Keratinocyte (primary cell): ENCODE measurements around the gene SPRY2.

ENCODE experiments used
- EZH2 ChIP-seq: IDR thresholded peaks from one replicate; pipeline ENCODE4 v1.6.1; 2012; ENCODE audit warnings: inconsistent platforms, mild to moderate bottlenecking, low read length, moderate library complexity
- TF ChIP-seq, protein P1 (sequence below), 3 experiments: IDR thresholded peaks in 1 of 3; conservative IDR thresholded peaks in 1 of 3; optimal IDR thresholded peaks in 1 of 3; 2 replicates in 2 of 3; 3 replicates in 1 of 3; pipeline versions ENCODE3 to v1.5.1; 2011; ENCODE audit warnings: low read length in 3 of 3, mild to moderate bottlenecking in 3 of 3, moderate library complexity in 2 of 3, control low read depth in 1 of 3, inconsistent platforms in 1 of 3; ENCODE audit not compliant: insufficient read depth in 2 of 3; ENCODE audit errors: extremely low read depth in 1 of 3

DNA sequence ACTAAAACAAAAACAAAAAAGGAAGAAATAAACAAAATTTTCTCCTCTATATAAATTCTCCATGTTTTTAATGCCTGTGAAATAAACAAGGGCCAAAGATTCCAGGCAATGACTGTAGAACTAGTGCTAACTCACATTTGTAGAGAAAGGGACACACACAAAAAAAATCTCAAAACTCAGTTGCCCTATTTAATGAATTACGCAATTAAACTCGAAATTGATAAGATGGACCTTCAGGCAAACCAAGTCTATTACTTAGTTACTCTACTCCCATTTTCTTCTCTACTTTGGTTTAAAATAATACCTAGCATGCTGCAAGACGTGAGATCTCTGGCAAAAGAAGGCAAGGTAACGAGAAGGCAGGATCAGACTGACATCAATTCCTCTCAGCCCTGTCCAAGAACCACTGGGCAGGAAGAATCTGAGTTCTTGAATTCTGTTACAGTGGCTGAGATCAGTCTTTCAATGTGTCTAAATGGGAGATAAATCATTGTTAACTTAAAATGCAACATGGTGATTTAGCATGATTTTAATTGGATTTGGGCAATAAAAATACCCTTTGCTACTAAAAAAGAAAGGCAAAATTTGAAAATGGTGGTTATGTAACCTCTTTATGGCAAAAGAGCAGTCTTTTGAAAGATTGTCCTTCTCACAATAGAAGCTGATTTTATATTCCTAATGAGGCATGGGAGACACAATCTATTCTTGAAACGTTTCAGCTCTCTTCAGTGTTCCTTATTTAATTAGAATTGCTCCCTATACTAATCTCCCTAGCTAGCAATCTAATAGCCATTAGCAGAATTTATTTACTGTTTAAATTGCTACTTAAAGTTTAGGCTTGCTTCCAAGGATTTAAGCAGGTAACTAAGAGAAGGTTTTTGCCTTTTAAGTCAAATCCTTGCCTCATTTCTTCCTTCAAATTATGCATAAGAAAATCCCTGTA, 25.9 kb downstream of the SPRY2 start:
- TF ChIP-seq, protein P1, sequence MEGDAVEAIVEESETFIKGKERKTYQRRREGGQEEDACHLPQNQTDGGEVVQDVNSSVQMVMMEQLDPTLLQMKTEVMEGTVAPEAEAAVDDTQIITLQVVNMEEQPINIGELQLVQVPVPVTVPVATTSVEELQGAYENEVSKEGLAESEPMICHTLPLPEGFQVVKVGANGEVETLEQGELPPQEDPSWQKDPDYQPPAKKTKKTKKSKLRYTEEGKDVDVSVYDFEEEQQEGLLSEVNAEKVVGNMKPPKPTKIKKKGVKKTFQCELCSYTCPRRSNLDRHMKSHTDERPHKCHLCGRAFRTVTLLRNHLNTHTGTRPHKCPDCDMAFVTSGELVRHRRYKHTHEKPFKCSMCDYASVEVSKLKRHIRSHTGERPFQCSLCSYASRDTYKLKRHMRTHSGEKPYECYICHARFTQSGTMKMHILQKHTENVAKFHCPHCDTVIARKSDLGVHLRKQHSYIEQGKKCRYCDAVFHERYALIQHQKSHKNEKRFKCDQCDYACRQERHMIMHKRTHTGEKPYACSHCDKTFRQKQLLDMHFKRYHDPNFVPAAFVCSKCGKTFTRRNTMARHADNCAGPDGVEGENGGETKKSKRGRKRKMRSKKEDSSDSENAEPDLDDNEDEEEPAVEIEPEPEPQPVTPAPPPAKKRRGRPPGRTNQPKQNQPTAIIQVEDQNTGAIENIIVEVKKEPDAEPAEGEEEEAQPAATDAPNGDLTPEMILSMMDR (optimal IDR thresholded peaks at IDR 0.05 in 1 of 3, IDR thresholded peaks at IDR 0.05 in 1 of 3, conservative IDR thresholded peaks at IDR 0.05 in 1 of 3; ENCODE audit: extremely low read depth in 1 of 3, insufficient read depth in 2 of 3, low read length in 3 of 3) = no peak
- TF ChIP-seq EZH2 = no peak
